Measurements from ENCODE around the gene CATSPERD.
A peak's percentile ranks its signal among the peaks of the same experiment; 100 is the strongest.

CATSPERD gene

GRCh38 chr19:5827342-5827890, 107.0 kb downstream of the CATSPERD start:
- DNase-seq (ENCODE audit: low spot score) = no peak

DNA sequence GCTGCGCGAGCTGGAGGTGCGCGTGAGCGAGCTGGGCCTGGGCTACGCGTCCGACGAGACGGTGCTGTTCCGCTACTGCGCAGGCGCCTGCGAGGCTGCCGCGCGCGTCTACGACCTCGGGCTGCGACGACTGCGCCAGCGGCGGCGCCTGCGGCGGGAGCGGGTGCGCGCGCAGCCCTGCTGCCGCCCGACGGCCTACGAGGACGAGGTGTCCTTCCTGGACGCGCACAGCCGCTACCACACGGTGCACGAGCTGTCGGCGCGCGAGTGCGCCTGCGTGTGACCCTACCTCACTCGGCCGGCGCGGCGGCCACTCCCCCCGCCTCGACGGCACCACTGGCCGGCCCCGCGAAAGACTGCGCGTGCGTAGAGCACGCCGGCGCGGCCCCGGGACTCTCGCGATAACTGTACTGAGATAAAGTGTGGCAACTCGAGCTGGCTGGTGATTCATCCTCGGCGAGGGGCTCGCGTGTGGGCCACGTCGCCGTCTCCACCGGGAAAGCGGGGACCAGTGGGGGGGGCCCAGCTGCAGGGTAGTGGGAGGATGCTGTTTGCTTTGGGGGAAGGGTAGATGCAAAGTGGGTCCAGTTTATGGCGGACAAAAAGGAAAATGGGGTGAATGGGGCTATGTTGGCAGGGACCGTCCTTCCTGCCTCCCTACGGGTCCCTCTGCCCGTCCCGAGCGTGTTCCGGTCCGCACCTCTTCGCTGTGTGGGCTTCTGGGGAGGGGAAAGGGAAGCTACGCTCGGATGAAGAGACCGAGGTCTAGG, 107.6 kb downstream of the CATSPERD start:
- DNase-seq (ENCODE audit: low spot score) = peak; percentile 91

Data from AG08396 (cell line).